RKO (cell line): ENCODE data around the gene PREP.
"Not testable (repeated sequence)": the region's sequence is repeated elsewhere in the genome, so short reads cannot be mapped to it uniquely, and the experiment has no call there.

ENCODE experiments used
- DNase-seq: peaks from one replicate; pipeline ENCODE4 v3.0.0-alpha.2; 2016; ENCODE audit warnings: low spot score

The PREP gene

GRCh38 chr6:105402939-105403935 is at the start of gene PREP:
PREP (minus strand) TSS chr6:105403082; CDS start chr6:105402891, 191 bp downstream.
- peak; percentile 88 for DNase-seq

- DNase-seq = no peak
Measured at GRCh38 chr6:105452376-105452775, 49.5 kb upstream of the PREP start.

GRCh38 chr6:105449756-105450390 is 47.0 kb upstream of the PREP start:
- DNase-seq = no peak

DNA sequence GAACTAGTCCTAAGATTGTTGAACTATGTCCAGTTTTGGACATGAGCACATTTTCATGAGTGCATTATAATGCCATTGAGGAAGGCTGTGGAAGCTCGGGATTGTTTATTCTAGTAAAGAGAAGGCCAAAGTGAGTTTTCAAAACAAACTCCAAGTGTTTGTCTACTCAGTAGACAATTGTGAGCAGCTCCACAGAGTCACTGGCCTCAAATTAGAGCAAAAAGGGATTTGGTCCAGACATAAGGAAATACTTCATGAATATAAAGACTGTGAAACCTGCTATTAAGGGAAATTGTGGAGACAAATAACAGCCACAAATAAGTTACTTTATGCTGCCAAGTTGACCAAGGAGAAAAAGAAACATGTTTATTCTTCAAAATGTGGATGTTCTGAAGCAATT is 42.6 kb upstream of the PREP start:
- no peak for DNase-seq

DNA sequence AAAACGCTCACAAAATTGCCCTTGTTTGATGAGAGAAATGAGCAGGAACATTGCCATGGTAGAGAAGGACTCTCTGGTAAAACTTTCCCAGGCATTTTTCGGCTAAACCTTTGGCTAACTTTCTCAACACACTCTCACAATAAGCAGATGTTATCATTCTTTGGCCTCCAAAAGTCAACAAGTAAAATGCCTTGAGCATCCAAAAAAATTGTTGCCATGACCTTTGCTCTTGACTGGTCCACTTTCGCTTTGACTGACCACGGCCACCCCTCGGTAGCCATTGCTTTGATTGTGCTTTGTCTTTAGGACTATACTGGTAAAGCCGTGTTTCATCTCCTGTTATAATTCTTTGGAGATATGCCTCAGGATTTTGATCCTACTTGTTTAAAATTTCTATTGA is 41.1 kb upstream of the PREP start:
- no peak for DNase-seq

DNA sequence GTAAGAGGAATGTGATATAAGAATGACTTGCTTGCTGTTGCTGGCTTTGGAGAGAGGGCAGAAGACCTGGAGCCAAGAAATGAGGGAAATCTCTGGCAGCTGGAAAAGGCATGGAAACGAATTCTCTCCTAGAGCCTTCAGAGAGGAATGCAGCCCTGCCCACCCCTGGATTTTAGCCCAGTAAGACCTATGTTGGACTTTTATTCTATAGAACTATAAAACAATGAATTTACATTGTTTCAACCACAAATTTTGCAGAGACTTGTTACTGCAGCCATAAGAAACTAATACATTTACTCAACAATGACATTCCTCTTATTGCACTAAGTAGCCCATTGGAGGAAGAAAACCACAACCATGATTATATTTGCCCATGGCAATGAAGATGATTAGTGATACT is 39.5 kb upstream of the PREP start:
- DNase-seq = no peak

GRCh38 chr6:105437236-105437635 is 34.4 kb upstream of the PREP start:
- DNase-seq = no peak

- no peak for DNase-seq
Measured at GRCh38 chr6:105433723-105434122, 30.8 kb upstream of the PREP start.

DNA sequence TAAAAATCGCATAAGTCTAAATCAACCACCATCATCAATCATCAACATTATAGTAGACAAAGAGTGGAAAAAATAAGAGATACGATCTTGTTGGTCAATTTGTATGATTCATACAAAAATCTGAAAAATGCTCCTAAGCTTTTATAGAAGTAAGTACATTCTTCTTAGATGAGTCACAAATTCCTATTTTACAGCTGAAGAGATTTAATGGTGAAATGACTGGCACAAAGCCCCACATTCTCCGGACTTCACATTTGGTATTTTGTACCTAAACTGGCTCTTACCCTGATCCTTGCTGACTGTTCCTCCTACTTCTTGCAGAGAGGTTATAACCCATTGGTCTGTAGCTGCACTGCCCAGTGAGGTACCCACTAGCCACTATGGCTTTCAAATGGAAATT is 29.9 kb upstream of the PREP start:
- peak; percentile 89 for DNase-seq

GRCh38 chr6:105431226-105431625 is 28.3 kb upstream of the PREP start:
- peak; percentile 52 for DNase-seq

DNA sequence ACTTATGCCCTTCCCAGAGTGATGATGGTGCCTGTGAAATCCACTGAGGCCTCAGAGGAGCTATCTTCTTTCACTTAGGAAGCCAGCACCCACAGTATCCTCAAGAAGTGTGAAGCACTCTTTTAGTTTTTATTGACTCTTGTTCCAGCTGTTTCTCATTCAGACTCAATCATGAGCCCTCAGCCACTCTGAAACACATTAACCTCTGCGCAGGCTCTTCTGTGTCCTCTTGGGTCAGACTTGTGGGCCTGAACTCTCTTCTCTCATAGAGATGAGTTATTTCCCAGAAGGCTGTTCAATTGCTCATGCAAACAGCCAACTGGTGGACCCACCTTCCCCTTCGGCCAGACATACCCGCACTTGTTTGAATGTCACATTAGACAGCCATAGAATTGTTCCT is 27.8 kb upstream of the PREP start:
- no peak for DNase-seq

DNA sequence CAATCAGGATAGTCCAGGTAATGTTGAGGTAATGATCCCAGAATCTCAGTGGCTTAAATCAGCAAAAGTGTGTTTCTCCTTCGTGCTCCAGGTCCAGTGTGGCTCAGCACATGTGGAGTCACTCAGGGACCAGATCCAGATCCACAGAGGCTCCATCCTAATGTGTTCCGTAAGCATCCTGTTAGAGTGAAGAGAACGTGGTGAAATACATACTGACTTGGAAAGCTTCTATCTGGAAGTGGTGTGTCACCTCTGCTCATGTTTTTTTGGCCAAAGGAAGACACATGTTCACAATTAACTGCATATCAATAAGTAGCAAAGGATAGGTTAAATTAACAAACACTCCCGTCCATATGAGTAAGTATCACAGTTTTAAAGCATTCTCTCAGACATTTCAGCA is 26.8 kb upstream of the PREP start:
- no peak for DNase-seq

DNA sequence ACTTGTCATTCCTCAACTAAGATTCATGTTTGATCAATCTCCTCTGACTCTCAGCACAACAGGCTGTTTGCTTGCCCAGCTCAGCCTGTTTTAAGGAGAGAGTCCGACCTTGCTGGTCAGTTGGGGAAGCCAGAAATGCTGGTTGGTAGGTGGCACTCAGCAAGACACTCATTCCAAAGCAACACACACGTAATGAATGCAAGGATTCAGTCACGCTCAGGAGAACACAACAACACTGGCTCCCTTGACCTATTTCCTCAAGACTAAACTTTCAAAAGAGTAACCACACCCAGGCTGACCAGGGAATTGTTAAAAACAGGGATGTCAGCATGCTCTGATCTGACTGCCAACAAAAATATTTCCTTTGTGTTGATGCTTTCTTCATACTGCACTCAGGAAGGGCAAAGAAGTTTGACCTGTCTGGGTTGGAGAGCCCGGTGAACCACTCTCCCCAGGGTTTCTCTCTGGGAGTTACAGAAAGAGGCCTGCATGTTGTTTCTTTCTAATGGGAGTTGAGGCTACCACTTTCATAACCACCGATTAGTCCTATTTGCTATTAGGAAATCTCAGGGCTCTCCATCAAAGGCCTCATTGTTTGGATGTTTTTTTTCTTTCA is 25.6 kb upstream of the PREP start:
- DNase-seq = no peak

DNA sequence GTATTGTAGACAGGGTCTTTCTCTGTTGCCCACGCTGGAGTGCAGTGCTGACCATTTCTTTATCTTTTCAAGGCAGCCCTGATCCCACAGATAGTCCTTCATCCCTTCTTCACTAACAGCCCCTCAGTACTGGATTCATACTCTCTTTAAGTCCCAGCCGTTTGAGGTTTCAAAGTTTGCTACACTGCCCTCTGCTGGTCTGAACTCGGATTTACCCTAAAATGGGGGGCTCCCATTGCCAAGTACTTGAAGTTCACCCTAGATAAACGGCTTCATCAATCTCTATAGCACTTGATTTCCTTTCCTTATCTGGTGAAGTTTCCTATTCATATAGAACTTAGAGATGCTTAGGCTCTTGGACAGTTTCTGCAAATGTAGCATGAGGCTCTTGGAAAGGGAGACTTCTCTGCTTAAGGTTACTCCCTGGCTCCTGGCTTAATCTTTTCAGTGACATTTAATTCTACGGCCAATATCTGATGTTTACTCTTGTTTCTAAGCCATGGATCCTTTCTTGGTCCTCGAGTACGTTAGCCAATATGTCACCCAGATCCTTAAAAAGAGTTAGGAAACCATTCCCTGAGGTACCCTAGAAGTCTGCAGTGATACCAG is 21.4 kb upstream of the PREP start:
- DNase-seq = peak; percentile 57

DNA sequence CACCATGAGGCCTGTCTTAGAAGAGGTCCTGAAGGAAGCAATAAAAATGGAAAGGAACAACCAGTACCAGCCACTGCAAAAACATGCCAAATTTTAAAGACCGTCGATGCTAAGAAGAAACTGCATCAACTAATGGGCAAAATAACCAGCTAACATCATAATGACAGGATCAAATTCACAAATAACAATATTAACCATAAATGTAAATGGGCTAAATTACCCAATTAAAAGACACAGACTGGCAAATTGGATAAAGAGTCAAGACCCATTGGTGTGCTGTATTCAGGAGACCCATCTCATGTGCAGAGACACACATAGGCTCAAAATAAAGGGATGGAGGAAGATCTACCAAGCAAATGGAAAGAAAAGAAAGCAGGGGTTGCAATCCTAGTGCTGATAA is 14.1 kb upstream of the PREP start:
- DNase-seq = not testable (repeated sequence)

GRCh38 chr6:105409734-105410133 is 6.9 kb upstream of the PREP start:
- no peak for DNase-seq

- DNase-seq = peak; percentile 57
Measured at GRCh38 chr6:105402090-105402938, 568 bp downstream of the PREP start.

DNA sequence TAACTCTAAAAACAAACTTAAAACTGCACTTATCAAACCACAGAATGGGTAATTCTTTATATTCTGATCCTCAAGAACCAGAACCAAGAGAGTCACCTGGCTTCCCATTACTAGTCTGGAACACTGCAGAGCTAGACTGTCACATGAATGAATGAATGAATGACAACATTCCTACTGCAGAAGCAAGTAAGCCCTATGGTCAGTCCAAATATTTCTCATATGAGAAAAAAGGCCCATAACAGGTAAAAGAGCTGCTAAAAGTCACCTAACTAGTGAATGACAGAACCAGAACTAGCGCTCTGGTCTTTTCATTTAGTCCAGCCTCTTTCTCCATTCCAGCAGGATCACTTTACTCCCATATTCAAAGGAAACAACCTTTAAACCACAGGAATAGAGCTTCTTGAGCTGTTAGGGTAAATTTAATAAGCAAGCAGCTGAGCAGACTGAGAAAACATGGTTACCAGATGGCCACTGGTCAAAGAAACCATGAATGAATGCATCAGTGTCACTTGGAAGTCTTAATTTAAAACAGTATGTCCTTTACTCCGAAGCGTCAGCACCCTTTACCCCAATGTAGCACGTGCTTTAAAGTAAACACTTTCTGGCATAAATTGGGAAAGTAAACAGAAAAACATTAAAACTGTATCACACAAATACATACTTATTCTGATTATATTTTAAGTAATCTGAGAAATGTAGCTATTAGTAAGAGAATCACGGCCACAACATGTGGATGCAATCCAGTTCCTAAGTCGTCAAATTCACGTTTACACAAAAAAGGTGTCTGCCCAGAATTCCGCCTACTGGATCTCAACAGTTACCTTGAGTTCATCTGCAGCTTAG is 1.4 kb downstream of the PREP start:
- DNase-seq = no peak

GRCh38 chr6:105400501-105400900 is 2.4 kb downstream of the PREP start:
- DNase-seq = no peak

- DNase-seq = no peak
Measured at GRCh38 chr6:105398859-105399258, 4.0 kb downstream of the PREP start.

GRCh38 chr6:105397987-105398386 is 4.9 kb downstream of the PREP start:
- DNase-seq = no peak
